ENCODE measurements around the gene MED13L.
"Not testable (repeated sequence)": the region's sequence is repeated elsewhere in the genome, so short reads cannot be mapped to it uniquely, and the experiment has no call there.

DNA sequence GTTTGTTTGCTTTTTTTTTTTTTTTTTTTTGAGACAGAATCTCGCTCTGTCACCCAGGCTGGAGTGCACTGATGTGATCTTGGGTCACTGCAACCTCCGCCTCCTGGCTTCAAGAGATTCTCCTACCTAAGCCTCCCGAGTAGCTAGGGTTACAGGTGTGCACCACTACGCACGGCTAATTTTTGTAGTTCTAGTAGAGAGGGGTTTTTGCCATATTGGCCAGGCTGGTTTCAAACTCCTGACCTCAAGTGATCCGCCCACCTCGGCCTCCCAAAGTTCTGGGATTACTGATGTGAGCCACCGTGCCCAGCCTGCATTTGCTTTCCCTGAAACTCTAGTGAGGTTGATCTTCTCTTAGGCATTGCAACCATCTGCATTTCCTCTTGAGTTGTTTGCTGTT, 6.4 kb upstream of the MED13L start:
- TF ChIP-seq, protein P1, sequence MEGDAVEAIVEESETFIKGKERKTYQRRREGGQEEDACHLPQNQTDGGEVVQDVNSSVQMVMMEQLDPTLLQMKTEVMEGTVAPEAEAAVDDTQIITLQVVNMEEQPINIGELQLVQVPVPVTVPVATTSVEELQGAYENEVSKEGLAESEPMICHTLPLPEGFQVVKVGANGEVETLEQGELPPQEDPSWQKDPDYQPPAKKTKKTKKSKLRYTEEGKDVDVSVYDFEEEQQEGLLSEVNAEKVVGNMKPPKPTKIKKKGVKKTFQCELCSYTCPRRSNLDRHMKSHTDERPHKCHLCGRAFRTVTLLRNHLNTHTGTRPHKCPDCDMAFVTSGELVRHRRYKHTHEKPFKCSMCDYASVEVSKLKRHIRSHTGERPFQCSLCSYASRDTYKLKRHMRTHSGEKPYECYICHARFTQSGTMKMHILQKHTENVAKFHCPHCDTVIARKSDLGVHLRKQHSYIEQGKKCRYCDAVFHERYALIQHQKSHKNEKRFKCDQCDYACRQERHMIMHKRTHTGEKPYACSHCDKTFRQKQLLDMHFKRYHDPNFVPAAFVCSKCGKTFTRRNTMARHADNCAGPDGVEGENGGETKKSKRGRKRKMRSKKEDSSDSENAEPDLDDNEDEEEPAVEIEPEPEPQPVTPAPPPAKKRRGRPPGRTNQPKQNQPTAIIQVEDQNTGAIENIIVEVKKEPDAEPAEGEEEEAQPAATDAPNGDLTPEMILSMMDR (IDR thresholded peaks at IDR 0.05), result not testable (repeated sequence)
- TF ChIP-seq JUND (IDR thresholded peaks at IDR 0.05); GABPA (IDR thresholded peaks at IDR 0.05; ENCODE audit: low read depth); FOXJ3 (CRISPR knock-in tag; IDR thresholded peaks at IDR 0.05); RCOR1 (IDR thresholded peaks at IDR 0.05; ENCODE audit: low read length); YY1 (IDR thresholded peaks at IDR 0.05; ENCODE audit: low read depth); POLR2AphosphoS5 (IDR thresholded peaks at IDR 0.05; ENCODE audit: low read depth, low read length): not testable (repeated sequence)
- TF ChIP-seq, protein P2, sequence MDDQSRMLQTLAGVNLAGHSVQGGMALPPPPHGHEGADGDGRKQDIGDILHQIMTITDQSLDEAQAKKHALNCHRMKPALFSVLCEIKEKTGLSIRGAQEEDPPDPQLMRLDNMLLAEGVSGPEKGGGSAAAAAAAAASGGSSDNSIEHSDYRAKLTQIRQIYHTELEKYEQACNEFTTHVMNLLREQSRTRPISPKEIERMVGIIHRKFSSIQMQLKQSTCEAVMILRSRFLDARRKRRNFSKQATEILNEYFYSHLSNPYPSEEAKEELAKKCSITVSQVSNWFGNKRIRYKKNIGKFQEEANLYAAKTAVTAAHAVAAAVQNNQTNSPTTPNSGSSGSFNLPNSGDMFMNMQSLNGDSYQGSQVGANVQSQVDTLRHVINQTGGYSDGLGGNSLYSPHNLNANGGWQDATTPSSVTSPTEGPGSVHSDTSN (IDR thresholded peaks at IDR 0.05), result not testable (repeated sequence)
- TF ChIP-seq, protein P3, sequence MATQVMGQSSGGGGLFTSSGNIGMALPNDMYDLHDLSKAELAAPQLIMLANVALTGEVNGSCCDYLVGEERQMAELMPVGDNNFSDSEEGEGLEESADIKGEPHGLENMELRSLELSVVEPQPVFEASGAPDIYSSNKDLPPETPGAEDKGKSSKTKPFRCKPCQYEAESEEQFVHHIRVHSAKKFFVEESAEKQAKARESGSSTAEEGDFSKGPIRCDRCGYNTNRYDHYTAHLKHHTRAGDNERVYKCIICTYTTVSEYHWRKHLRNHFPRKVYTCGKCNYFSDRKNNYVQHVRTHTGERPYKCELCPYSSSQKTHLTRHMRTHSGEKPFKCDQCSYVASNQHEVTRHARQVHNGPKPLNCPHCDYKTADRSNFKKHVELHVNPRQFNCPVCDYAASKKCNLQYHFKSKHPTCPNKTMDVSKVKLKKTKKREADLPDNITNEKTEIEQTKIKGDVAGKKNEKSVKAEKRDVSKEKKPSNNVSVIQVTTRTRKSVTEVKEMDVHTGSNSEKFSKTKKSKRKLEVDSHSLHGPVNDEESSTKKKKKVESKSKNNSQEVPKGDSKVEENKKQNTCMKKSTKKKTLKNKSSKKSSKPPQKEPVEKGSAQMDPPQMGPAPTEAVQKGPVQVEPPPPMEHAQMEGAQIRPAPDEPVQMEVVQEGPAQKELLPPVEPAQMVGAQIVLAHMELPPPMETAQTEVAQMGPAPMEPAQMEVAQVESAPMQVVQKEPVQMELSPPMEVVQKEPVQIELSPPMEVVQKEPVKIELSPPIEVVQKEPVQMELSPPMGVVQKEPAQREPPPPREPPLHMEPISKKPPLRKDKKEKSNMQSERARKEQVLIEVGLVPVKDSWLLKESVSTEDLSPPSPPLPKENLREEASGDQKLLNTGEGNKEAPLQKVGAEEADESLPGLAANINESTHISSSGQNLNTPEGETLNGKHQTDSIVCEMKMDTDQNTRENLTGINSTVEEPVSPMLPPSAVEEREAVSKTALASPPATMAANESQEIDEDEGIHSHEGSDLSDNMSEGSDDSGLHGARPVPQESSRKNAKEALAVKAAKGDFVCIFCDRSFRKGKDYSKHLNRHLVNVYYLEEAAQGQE (IDR thresholded peaks at IDR 0.05; ENCODE audit: low read depth, low read length), result not testable (repeated sequence)

All from SK-N-SH (cell line).